Mononuclear cell (primary cell): ENCODE data around the gene SLC39A6. TPM values are rescaled to one million over a fixed set of nuclear protein-coding genes. Genes with fewer than 3 reads are reported as not detected.
"Not testable (repeated sequence)": the region's sequence is repeated elsewhere in the genome, so short reads cannot be mapped to it uniquely, and the experiment has no call there.

Source experiments
- H3K27me3 ChIP-seq: 2 replicates; pipeline ENCODE4 v1.6.0; 2011; ENCODE audit warnings: low read length, control low read depth; ENCODE audit not compliant: insufficient read depth
- H3K4me1 ChIP-seq: 2 replicates; pipeline ENCODE4 v1.5.1; 2011; ENCODE audit warnings: mild to moderate bottlenecking, low read length, control low read depth; ENCODE audit not compliant: insufficient read depth
- H3K4me3 ChIP-seq: 2 replicates; pipeline ENCODE4 v1.5.1; 2011; ENCODE audit warnings: mild to moderate bottlenecking, low read length, moderate library complexity
- H3K9me3 ChIP-seq: 2 replicates; pipeline ENCODE4 v1.5.1; 2011; ENCODE audit warnings: low read depth, mild to moderate bottlenecking, control low read depth, low read length
- total RNA-seq: library from RNA; depleted of rRNA; stranded (reverse); fragments of >200 nt; gene quantifications from one replicate; pipeline ENCODE4 v1.2.3, GENCODE V29; 2012

The SLC39A6 gene, protein sequence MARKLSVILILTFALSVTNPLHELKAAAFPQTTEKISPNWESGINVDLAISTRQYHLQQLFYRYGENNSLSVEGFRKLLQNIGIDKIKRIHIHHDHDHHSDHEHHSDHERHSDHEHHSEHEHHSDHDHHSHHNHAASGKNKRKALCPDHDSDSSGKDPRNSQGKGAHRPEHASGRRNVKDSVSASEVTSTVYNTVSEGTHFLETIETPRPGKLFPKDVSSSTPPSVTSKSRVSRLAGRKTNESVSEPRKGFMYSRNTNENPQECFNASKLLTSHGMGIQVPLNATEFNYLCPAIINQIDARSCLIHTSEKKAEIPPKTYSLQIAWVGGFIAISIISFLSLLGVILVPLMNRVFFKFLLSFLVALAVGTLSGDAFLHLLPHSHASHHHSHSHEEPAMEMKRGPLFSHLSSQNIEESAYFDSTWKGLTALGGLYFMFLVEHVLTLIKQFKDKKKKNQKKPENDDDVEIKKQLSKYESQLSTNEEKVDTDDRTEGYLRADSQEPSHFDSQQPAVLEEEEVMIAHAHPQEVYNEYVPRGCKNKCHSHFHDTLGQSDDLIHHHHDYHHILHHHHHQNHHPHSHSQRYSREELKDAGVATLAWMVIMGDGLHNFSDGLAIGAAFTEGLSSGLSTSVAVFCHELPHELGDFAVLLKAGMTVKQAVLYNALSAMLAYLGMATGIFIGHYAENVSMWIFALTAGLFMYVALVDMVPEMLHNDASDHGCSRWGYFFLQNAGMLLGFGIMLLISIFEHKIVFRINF
- total RNA-seq, result 18.1 TPM

DNA sequence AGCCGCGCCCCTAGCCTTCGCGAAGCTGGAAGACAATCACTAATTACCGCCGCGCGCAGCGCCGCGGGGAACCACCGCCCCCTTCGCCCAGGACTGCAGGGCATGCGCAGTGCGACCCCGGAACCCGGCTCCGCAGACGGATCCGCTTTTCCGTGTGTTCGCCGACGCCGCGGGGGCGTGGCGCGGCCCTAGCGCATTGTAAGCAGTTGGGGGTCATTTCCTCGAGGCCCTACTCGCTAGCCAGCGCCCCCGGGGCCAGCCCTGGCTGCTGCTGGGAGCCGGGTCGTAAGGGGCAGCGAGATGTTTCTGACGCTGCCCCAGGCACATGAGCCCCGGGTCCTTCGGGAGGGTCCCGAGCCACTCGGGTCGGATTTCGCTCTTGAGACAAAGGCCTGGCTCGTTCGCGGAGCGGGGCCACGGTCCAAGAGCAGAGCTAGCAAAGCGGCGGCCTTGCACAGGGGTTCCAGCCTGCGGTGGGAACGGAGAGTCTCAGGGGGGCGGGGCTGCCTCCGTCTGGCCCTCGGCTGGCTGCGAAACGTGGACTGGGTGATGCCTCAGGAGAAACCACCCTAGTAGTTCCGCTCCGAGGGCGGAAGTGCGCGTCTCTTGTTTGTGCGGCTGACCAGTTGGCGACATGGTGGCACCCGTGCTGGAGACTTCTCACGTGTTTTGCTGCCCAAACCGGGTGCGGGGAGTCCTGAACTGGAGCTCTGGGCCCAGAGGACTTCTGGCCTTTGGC is at the start of gene SLC39A6, which contains the start of gene ELP2:
SLC39A6 (minus strand) TSS at position 41 of the 739 bp plus-strand sequence. CDS start 2,333 bp downstream, outside the sequence.
ELP2 (plus strand) TSS at position 600 of the 739 bp plus-strand sequence; CDS start at position 635, 35 bp downstream.
- Histone ChIP-seq H3K27me3 (no peaks in the 10 kb centered on the region), H3K4me1 (peaks cover 38% of the 10 kb centered on the region), H3K4me3 (peak within 1 kb of the TSS; percentile 82), H3K9me3 (no peaks in the 10 kb centered on the region)

DNA sequence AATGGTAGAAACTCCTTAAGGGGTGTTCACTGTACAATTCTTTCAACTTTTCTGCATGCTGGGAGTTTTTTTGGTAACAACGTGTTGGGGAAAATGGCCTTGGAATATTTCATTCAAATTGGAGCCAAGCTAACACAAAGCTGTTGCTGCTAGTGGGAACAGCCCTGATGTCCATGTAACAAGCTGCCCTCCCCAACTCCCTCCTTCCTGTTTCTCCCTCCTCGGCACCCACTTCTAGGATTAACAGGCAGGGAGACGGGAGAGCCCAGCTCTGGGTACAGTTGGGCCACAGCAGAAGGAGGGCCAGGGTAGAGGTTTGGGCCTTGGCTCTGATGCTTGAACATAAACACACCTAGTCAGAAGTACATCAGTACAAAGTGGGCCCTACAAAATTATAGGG is 48.8 kb upstream of the SLC39A6 start:
- Histone ChIP-seq H3K27me3 (no peaks in the 10 kb centered on the region), H3K4me1 (peaks cover 10% of the 10 kb centered on the region), H3K9me3 (no peaks in the 10 kb centered on the region), H3K4me3 (no peak overlapping the region)

DNA sequence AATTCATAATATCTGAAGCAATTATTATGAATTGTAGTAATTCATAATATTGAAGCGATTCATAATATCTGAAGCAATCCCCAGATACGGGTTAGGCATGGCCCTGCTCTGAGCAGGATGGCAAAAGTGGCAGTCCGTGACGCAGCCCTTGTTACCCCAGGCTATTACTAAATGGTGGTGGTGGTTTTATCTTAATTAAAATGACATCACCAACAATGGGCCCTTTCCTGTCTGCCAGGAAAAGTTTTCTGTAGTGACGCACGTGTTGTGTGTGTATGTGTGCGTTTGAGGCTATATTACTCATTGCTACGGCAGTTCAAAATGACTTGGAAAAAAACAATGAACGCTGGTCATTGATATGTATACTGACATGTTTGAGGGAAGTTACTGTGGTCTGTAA is 47.6 kb upstream of the SLC39A6 start:
- Histone ChIP-seq H3K4me3 (no peak overlapping the region), H3K27me3 (no peaks in the 10 kb centered on the region), H3K9me3 (no peaks in the 10 kb centered on the region), H3K4me1 (peaks cover 10% of the 10 kb centered on the region)

DNA sequence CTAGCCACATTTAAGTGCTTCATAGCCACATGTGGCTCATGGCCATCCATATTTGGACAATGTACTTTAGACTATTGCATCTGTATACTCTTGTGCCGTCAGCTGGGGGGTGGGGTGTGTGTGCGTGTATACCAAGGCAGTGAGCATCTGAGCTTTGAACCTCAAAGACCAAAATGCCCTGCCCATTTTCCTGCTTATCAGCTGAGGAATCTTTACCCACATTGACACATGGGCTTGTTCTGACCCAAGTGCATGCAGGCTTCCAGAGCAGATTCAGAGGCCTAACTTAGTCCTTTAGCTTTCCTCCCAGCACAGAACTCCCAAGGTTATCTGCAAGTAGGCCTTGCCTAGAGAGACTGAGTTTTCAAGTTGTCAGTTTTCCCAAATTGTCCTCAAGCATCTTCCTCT is 47.0 kb upstream of the SLC39A6 start:
- Histone ChIP-seq H3K27me3 (no peaks in the 10 kb centered on the region), H3K9me3 (no peaks in the 10 kb centered on the region), H3K4me1 (peaks cover 10% of the 10 kb centered on the region), H3K4me3 (no peak overlapping the region)

DNA sequence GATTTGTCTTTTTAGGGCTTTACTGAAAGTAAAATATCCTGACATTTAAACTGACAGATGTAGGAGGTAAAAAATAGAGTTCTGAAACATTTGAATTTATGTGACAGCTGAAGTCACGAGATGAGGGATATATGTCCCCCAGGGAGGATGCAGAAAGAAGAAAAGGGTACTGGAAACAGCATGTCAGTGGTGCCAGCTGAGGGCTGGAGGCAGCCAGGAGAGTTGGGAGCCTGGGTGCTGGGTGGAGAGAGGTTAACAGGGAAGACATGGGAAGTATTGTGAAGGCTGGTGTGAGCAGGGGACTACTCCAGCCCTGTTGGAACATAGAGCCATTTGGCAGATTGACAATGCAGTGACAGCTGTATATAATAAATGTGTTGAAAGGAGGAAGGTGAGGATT is 46.3 kb upstream of the SLC39A6 start:
- H3K4me1 ChIP-seq, result peaks cover 10% of the 10 kb centered on the region
- no peaks in the 10 kb centered on the region for H3K27me3 ChIP-seq
- no peak overlapping the region for H3K4me3 ChIP-seq
- no peaks in the 10 kb centered on the region for H3K9me3 ChIP-seq

DNA sequence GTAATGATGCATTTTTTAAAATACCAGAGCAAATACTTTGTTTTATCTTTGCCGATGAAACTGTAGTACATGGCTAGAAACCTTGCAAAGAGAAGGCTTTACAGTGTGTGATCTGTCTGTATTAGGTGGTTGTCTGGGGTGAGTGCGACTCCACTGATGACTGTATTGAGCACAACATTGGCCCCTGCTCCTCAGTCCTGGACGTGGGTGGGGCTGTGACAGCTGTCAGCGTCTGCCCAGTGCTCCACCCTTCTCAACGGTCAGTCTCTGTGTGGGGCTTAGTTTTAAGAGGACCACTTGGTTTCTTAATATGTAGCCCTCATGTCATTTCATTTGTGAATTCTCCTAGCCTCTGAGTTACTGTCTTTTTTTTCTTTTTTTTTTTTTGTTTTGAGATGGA is 40.8 kb upstream of the SLC39A6 start:
- Histone ChIP-seq H3K4me1 (no peaks in the 10 kb centered on the region), H3K9me3 (no peaks in the 10 kb centered on the region), H3K27me3 (no peaks in the 10 kb centered on the region)

DNA sequence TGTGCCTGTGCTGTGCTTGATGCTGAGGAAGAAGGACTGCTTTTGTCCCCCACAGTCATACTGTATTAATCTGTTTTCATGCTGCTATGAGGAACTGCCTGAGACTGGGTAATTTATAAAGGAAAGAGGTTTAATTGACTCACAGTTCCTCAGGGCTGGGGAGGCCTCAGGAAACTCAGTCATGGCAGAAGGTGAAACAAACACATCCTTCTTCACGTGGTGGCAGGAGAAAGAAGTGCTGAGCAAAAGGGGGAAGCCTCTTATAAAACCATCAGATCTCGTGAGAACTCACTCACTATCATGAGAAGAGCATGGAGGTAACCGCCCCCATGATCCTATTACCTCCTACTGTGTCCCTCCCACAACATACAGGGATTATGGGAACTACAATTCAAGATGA is 39.2 kb upstream of the SLC39A6 start:
- not testable (repeated sequence) for H3K4me3 ChIP-seq, H3K9me3 ChIP-seq, H3K27me3 ChIP-seq, H3K4me1 ChIP-seq

More for the DNA sequence above, 40.8 kb upstream of the SLC39A6 start:
- no peak overlapping the region for H3K4me3 ChIP-seq

DNA sequence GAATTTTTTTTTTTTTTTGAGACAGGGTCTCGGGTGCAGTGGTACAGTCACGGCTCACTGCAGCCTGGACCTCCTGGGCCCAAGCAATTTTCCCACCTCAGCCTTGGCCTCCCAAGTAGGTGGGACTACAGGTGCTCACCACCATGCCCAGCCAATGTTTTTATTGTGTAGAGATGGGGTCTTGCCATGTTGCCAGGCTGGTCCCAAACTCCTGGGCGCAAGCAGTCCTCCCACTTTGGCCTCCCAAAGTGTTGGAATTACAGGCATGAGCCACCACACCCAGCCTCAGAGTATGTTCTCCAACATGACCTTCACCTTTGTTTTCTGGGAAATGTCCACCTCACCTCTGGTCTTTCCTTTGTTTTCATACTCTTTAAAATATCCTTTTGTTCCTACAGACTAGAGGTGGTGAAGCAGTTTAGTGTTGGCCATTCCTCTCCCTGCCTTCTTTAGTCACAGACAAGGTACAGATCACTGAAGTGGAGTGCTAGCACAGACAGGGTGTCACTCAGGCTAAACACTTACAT is 38.6 kb upstream of the SLC39A6 start:
- Histone ChIP-seq H3K4me1 (no peaks in the 10 kb centered on the region), H3K27me3 (no peaks in the 10 kb centered on the region), H3K4me3 (no peak overlapping the region), H3K9me3 (no peaks in the 10 kb centered on the region)

DNA sequence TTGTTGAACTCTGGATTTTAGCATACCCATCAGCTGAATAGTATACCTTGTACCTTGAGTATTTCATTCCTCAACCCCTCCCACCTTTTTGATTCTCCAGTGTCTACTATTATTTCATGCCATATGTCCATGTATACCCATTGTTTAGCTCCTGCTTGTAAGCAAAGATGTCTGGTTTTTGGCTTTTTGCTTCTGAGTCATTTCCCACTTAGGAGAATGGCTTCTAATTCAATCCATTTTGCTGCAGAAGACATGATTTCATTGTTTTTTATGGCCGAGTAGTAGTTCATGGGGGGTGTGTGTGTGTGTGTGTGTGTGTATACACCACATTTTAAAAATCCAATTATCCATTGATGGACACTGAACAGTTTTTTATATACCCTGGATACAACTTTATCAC is 33.8 kb upstream of the SLC39A6 start:
- H3K27me3 ChIP-seq, result no peaks in the 10 kb centered on the region
- no peaks in the 10 kb centered on the region for H3K4me1 ChIP-seq
- no peak overlapping the region for H3K4me3 ChIP-seq
- no peaks in the 10 kb centered on the region for H3K9me3 ChIP-seq

DNA sequence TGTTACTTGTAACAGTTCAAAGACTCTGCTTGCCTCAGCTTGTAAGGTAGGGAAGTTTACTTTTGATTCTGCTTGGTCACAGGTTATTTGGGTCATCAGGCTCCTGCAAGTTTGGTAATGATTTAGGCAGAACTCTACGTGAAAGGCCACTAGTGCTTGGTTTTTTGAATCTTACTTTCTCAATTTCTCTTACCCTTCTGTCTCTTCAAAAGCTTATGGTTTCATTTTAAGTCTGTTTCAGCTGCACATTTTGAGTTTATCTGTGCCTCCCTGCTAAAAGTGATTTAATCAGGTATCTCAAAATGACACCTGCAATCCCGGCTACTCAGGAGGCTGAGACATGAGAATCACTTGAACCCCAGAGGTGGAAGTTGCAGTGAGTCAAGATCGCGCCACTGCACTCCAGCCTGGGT is 31.8 kb upstream of the SLC39A6 start:
- no peaks in the 10 kb centered on the region for H3K27me3 ChIP-seq
- no peaks in the 10 kb centered on the region for H3K4me1 ChIP-seq
- H3K9me3 ChIP-seq, result no peaks in the 10 kb centered on the region
- H3K4me3 ChIP-seq, result no peak overlapping the region

DNA sequence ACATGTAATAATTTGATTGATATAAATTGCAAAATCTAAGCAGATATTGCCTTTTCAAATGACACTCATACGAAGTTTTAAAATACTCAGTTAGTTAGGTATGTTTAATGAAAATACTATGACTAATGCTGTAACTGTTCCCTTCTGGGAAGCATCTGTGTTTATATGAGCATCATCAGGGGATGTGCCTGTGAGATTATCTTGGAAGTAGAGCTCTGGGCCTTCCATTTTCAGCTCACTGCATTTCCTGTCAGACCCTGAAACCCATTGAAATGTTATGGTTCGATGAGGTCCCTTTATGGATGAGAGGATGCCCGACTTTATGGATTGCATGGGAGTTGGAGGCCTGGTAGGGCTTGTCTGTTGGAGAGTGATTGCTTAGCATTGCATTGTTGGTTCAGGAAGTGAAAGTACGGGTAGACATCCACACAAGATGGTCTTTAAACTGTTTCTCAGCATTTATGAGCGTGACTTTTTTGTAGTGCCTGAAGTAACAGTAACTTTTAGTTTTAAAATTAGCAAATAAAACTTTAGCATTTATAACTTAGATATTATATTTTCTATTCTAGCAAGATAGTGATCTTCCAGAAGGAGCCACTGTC is 29.2 kb upstream of the SLC39A6 start:
- Histone ChIP-seq H3K27me3 (no peaks in the 10 kb centered on the region), H3K4me1 (no peaks in the 10 kb centered on the region), H3K4me3 (no peak overlapping the region), H3K9me3 (no peaks in the 10 kb centered on the region)

DNA sequence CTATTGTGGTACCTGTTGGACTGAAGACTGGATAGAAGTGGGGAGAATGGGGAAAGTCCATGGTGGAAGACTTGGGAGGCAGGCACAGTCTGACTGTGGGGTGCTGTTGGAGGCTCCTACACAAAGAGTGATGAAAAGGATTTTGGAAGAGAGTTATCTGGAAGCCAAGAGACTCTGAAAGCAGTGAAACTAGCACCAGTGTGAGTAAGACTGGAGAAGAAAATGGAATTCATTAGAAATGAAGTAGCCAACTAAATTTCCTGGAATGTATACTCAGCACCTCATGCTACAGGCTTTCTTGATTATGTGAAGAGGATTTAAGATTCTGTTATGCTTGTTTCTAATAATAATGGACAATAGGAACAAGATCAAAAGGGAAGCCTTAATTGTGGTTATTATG is 28.3 kb upstream of the SLC39A6 start:
- Histone ChIP-seq H3K9me3 (no peaks in the 10 kb centered on the region), H3K4me1 (no peaks in the 10 kb centered on the region), H3K4me3 (no peak overlapping the region), H3K27me3 (no peaks in the 10 kb centered on the region)

DNA sequence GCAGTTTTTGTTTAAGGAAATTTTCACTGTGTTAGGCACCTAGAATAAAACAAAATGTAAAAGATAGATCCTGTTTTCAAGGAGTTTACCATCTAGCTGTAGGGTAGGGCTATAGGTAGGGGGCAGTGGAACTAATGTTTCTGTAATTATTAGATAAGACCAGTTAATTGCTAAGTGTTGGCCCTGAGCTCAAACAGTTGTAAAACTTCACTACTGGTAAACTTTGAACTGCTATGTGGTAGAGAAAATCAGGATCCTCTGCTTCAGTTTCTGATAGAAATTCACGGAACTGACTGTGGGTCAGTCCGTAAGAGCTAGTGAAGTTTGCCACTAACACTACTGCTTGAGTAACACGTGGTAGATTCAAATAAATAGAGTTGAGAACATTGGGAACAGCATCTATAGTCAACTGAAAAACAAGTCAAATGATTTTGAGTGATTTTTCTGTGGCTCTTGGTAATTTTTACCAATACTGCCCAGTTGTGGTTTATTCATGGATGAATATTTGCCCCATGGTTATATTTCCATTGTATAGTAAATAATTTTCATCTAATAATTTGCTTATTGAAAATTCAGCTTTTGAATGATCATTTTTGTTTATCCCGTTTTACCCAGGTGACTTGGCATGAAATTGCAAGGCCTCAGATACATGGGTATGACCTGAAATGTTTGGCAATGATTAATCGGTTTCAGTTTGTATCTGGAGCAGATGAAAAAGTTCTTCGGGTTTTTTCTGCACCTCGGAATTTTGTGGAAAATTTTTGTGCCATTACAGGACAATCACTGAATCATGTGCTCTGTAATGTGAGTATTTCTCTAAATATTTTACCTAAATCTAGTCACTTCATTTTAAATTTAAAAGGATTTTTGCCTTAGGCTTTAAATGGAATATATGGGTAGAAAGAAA is 27.0 kb upstream of the SLC39A6 start:
- H3K27me3 ChIP-seq, result no peaks in the 10 kb centered on the region
- no peaks in the 10 kb centered on the region for H3K4me1 ChIP-seq
- H3K9me3 ChIP-seq, result no peaks in the 10 kb centered on the region
- H3K4me3 ChIP-seq, result no peak overlapping the region

DNA sequence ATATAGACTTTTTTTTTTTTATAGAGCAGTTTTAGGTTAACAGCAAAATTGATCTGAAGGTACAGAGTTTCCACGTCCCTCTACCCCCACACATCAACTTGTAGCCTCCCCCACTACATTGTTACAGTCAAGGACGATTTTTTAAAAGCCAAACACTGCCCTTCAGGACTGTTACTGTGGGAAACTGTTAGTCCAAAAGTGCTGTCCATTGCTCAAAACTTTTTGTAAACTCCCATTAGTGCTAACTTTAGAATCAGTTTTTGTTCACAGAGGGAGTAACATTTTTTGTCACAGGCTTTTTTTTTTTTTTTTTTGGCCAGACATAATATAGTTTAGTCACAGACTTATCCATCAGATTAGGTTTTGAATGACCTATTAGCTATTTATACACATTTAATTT is 24.6 kb upstream of the SLC39A6 start:
- Histone ChIP-seq H3K9me3 (no peaks in the 10 kb centered on the region), H3K4me1 (peaks cover 9% of the 10 kb centered on the region), H3K27me3 (no peaks in the 10 kb centered on the region), H3K4me3 (no peak overlapping the region)
